ENCODE results near the gene PHC2.

Gene PHC2

DNA sequence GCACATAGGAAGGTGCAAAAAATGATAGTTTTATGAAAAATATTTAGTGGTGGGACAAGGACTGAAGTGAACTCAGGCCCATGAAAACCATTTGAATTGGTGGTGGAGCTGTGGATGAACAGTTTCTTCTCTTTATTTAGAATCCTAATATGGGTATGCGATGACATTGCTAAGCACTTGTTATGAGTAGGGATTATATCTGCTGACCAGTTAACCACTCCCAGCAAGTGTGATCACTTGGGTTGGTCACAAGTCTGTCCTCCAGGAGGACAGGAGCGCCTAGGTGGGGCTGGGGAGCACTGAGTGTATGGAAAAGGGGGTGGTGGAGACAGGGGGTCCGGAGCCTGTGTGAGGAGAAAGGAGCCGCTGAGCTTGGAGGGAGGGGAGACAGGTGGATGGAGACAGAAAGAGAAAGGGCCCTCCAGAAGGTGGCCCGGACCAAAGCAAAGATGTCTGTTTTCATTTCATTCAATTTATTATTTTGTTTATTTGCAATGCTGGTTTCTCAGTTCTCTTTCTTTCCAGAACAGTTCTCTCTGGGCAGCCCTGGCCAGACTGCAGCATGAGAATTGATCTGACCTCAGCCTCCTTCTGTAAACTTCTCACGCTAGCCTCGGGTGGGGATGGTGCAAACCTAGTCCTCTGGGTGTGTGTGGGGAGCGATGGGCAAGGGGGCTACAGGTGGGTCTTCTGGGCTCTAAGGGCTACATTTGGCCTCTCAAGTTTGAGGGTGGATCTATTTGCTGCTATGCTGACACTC lies 31.7 kb upstream of the PHC2 start:
- no peak overlapping the region for H3K9ac ChIP-seq (ENCODE audit: low read depth, low read length)
- no peaks in the 10 kb centered on the region for H3K4me1 ChIP-seq (ENCODE audit: insufficient read depth, low read length)
- H3K9me3 ChIP-seq (ENCODE audit: control insufficient read depth, insufficient read depth, low read length): no peaks in the 10 kb centered on the region
- no peaks in the 10 kb centered on the region for H3K36me3 ChIP-seq (ENCODE audit: insufficient read depth, low read length)

GRCh38 chr1:33460947-33461629 lies 30.2 kb upstream of the PHC2 start:
- no peak overlapping the region for H3K9ac ChIP-seq (ENCODE audit: low read depth, low read length)
- H3K36me3 ChIP-seq (ENCODE audit: insufficient read depth, low read length): no peaks in the 10 kb centered on the region
- no peaks in the 10 kb centered on the region for H3K4me1 ChIP-seq (ENCODE audit: insufficient read depth, low read length)
- H3K9me3 ChIP-seq (ENCODE audit: control insufficient read depth, insufficient read depth, low read length): no peaks in the 10 kb centered on the region

- Histone ChIP-seq H3K36me3 (ENCODE audit: insufficient read depth, low read length) (no peaks in the 10 kb centered on the region), H3K4me1 (ENCODE audit: insufficient read depth, low read length) (no peaks in the 10 kb centered on the region), H3K9ac (ENCODE audit: low read depth, low read length) (no peak overlapping the region), H3K9me3 (ENCODE audit: control insufficient read depth, insufficient read depth, low read length) (no peaks in the 10 kb centered on the region)
Observed at GRCh38 chr1:33460144-33460543, 29.2 kb upstream of the PHC2 start.

DNA sequence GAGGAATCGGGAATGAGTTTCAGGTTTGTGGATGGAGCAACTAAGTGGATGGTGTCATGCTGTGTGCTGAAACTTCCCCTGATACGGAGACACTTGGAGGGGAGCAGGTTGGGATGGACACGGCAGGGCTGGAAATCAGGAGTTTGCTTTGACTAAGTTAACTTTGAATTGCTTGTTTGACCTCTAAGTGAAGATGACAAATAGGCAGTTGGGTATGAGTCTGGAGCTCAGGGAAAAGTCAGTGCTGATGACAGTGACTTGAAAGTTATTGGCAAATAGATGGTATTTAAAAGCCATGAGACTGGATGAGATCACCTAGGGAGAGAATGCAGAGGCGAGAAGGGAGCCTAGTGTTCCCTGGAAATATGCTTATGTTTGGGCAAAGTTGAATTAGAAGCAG lies 28.8 kb upstream of the PHC2 start:
- Histone ChIP-seq H3K4me1 (ENCODE audit: insufficient read depth, low read length) (no peaks in the 10 kb centered on the region), H3K9me3 (ENCODE audit: control insufficient read depth, insufficient read depth, low read length) (no peaks in the 10 kb centered on the region), H3K36me3 (ENCODE audit: insufficient read depth, low read length) (no peaks in the 10 kb centered on the region), H3K9ac (ENCODE audit: low read depth, low read length) (no peak overlapping the region)

DNA sequence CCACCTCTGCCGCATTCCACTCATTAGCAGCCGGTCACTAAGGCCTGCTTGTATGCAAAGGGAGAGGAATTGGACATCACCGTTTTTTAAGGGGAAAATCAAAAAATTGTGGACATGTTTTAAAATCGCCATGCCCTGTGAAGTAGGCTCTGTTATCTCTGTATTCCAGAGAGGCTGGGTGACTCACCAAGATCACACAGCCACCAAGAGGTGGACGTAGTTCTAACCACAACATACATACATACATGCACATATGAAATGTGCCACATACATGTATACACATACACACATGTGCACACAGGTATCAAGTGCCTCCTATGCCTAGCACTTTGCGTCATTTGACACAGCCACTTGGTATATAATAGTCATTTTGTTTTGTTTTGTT lies 25.6 kb upstream of the PHC2 start:
- Histone ChIP-seq H3K4me1 (ENCODE audit: insufficient read depth, low read length) (no peaks in the 10 kb centered on the region), H3K9me3 (ENCODE audit: control insufficient read depth, insufficient read depth, low read length) (no peaks in the 10 kb centered on the region), H3K9ac (ENCODE audit: low read depth, low read length) (no peak overlapping the region), H3K36me3 (ENCODE audit: insufficient read depth, low read length) (no peaks in the 10 kb centered on the region)

- no peaks in the 10 kb centered on the region for H3K4me1 ChIP-seq (ENCODE audit: insufficient read depth, low read length)
- no peak overlapping the region for H3K9ac ChIP-seq (ENCODE audit: low read depth, low read length)
- no peaks in the 10 kb centered on the region for H3K9me3 ChIP-seq (ENCODE audit: control insufficient read depth, insufficient read depth, low read length)
- H3K36me3 ChIP-seq (ENCODE audit: insufficient read depth, low read length): no peaks in the 10 kb centered on the region
Observed at GRCh38 chr1:33455539-33456501, 24.9 kb upstream of the PHC2 start.

DNA sequence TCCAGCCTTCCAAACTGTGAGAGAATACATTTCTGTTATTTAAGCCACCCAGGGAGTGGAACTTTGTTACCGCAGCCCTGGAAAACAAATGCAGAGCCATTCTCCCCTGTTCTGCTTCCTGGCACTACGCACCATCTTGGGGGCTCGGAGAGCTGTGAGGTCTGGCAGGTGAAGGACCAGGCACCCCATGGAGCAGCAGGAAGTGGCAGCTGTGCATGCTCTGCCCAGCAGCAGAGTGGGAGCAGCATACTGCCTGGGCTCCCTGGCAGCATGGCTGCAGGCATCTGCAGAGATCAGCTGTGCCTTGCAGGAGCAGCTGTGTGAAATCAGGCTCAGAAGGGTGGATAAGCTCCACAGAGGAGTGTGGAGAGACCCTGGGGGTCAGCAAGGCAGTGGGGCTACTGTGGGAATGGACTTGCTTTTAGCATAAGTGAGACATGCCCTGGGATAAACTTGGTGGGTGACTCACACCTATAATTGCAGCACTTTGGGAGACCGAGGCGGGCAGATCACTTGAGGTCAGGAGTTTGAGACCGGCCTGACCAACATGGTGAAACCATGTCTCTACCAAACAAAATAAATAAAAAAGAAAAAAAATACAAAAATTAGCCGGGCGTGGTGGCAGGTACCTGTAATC lies 23.9 kb upstream of the PHC2 start:
- Histone ChIP-seq H3K4me1 (ENCODE audit: insufficient read depth, low read length) (no peaks in the 10 kb centered on the region), H3K9ac (ENCODE audit: low read depth, low read length) (no peak overlapping the region), H3K9me3 (ENCODE audit: control insufficient read depth, insufficient read depth, low read length) (no peaks in the 10 kb centered on the region), H3K36me3 (ENCODE audit: insufficient read depth, low read length) (no peaks in the 10 kb centered on the region)

DNA sequence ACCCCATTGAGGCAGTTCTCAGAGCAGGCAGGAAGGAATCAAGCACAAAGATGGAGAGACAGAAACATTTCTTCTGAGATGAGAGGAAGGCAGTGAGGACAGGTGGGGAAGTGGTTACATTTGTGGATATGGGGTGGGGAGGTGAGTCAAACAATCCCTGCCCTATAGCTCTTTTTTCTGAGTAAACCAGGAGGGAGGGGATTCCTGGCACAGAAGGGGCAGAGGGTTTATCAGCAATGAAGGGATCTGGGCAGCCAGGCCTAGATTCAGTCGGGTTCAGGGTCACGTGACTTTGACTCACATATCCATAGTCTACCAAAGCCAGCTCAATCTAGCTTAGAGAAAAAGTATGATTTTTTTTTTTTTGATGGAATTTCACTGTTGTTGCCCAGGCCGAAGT lies 15.7 kb upstream of the PHC2 start:
- H3K4me1 ChIP-seq (ENCODE audit: insufficient read depth, low read length): no peaks in the 10 kb centered on the region
- H3K9me3 ChIP-seq (ENCODE audit: control insufficient read depth, insufficient read depth, low read length): no peaks in the 10 kb centered on the region
- H3K36me3 ChIP-seq (ENCODE audit: insufficient read depth, low read length): no peaks in the 10 kb centered on the region
- H3K9ac ChIP-seq (ENCODE audit: low read depth, low read length): no peak overlapping the region

DNA sequence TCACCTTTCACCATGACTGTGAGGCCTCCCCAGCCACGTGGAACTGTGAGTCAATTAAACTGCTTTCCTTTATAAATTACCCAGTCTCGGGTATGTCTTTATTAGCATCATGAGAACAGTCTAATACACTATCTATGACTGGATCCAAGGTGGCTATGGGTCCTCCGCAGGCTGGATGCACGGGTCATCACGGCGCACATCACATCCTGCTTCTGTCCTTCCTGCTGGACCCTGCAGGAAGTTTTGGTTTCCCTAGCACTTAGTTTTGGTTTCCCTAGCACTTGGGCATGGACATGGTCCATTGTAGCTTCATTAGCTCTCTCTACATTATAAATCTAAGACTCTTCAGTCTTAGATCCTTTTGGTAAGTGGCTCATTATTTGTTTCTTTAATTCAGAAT lies 14.2 kb upstream of the PHC2 start:
- H3K9ac ChIP-seq (ENCODE audit: low read depth, low read length): no peak overlapping the region
- H3K36me3 ChIP-seq (ENCODE audit: insufficient read depth, low read length): no peaks in the 10 kb centered on the region
- H3K9me3 ChIP-seq (ENCODE audit: control insufficient read depth, insufficient read depth, low read length): no peaks in the 10 kb centered on the region
- no peaks in the 10 kb centered on the region for H3K4me1 ChIP-seq (ENCODE audit: insufficient read depth, low read length)

GRCh38 chr1:33443705-33444180 lies 12.8 kb upstream of the PHC2 start:
- H3K4me1 ChIP-seq (ENCODE audit: insufficient read depth, low read length): no peaks in the 10 kb centered on the region
- no peaks in the 10 kb centered on the region for H3K36me3 ChIP-seq (ENCODE audit: insufficient read depth, low read length)
- H3K9ac ChIP-seq (ENCODE audit: low read depth, low read length): no peak overlapping the region

DNA sequence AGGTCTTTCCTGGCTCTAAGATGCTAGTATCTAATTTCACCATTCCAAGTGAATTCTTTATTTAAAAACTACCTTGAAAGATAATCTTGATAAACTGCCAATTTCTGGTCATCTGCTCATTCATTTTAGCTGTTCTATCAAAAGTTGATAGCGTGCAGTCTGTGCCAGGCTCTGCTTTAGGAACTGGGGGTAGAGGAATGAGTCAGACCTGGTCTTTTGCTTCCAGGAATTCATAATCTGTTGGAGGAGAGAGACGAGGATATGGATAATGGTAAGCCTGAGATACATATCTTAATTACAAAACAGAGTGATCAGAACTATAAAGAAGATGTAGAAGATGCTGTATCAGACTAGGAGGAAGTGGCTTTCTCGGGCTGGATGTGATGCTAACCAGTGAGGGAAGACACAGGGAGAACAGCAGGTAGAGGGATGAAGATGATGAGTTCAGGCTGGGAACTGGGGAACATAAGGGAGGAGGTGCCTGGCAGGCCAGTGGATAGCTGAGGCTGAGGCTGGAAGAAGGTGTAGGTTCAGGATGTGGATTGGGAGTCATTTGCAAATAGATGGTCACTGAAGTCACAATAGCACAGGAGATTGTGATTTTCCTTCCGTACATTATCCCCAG lies 12.3 kb upstream of the PHC2 start:
- Histone ChIP-seq H3K9ac (ENCODE audit: low read depth, low read length) (no peak overlapping the region), H3K9me3 (ENCODE audit: control insufficient read depth, insufficient read depth, low read length) (no peaks in the 10 kb centered on the region), H3K4me1 (ENCODE audit: insufficient read depth, low read length) (no peaks in the 10 kb centered on the region), H3K36me3 (ENCODE audit: insufficient read depth, low read length) (no peaks in the 10 kb centered on the region)

More at GRCh38 chr1:33443705-33444180, 12.8 kb upstream of the PHC2 start:
- H3K9me3 ChIP-seq (ENCODE audit: control insufficient read depth, insufficient read depth, low read length): no peaks in the 10 kb centered on the region

GRCh38 chr1:33442141-33442540 lies 11.2 kb upstream of the PHC2 start:
- Histone ChIP-seq H3K4me1 (ENCODE audit: insufficient read depth, low read length) (no peaks in the 10 kb centered on the region), H3K36me3 (ENCODE audit: insufficient read depth, low read length) (no peaks in the 10 kb centered on the region), H3K9ac (ENCODE audit: low read depth, low read length) (no peak overlapping the region), H3K9me3 (ENCODE audit: control insufficient read depth, insufficient read depth, low read length) (no peaks in the 10 kb centered on the region)

DNA sequence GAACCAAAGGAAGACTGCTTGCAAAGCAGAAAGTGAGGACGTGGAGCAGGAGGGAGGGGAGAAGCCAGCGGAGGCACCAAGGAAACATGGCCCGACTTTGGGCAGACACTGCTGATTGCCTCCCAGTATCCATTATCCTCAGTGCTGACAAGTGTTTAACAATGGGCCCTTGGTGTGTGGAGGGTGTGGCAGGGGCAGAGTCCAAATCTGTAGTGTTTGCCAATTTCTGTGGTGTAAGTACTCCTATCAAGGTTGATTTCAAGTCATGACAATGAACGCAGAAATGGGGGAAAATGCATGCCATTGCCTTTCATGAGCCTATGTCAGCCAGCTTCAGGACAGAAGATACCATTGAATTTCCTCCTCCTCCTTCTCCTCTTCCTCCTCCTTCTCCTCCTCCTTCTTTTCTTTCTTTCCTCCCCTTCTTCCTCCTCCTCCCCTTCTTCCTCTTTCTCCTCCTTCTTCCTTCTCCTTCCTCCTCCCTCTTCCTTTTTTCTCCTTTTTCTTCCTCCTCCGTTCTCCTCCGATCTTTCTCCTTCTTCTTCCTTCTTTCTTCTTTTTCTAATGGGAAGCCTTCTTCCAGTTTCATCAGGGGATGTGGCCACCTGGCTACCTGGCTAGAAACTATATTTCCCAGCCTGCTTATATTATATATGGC lies 10.3 kb upstream of the PHC2 start:
- Histone ChIP-seq H3K9me3 (ENCODE audit: control insufficient read depth, insufficient read depth, low read length) (no peaks in the 10 kb centered on the region), H3K36me3 (ENCODE audit: insufficient read depth, low read length) (no peaks in the 10 kb centered on the region), H3K4me1 (ENCODE audit: insufficient read depth, low read length) (no peaks in the 10 kb centered on the region), H3K9ac (ENCODE audit: low read depth, low read length) (no peak overlapping the region)
